Upper lobe of left lung (tissue), 4 donors: ENCODE data around the gene EIF3B.

ENCODE experiments used
- POLR2A ChIP-seq, 4 donors: fragments of 450-650 bp; IDR thresholded peaks; one replicate each; pipeline ENCODE4 v1.5.1; 2016 to 2017; ENCODE audit warnings: antibody characterized with exemption in 4 of 4, mild to moderate bottlenecking in 2 of 4
- POLR2AphosphoS5 ChIP-seq, 2 donors: sonication (generic); formaldehyde crosslinking; IDR thresholded peaks; one replicate each; pipeline ENCODE4 v1.5.1; 2017; ENCODE audit warnings: antibody characterized with exemption in 2 of 2
- TF ChIP-seq, protein P1 (sequence below), 6 experiments: fragments of 450-650 bp in 4 of 6; fragments of 200-600 bp in 2 of 6; sonication (generic) in 2 of 6; IDR thresholded peaks; one replicate each; pipeline ENCODE4 v1.5.1; 2016 to 2019; ENCODE audit warnings: antibody characterized with exemption in 6 of 6

DNA sequence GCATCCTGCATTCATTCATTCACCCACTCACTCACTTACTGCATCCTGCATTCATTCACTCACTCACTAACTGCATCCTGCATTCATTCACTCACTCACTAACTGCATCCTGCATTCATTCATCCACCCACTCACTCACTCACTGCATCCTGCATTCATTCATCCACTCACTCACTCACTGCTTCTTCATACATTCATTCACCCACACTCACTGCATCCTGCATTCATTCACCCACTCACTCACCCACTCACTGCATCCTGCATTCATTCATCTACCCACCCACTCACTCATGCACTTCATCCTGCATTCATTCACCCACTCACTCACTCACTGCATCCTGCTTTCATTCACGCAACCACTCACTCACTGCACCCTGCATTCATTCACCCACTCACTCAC lies 38.8 kb upstream of the EIF3B start:
- TF ChIP-seq, protein P1, sequence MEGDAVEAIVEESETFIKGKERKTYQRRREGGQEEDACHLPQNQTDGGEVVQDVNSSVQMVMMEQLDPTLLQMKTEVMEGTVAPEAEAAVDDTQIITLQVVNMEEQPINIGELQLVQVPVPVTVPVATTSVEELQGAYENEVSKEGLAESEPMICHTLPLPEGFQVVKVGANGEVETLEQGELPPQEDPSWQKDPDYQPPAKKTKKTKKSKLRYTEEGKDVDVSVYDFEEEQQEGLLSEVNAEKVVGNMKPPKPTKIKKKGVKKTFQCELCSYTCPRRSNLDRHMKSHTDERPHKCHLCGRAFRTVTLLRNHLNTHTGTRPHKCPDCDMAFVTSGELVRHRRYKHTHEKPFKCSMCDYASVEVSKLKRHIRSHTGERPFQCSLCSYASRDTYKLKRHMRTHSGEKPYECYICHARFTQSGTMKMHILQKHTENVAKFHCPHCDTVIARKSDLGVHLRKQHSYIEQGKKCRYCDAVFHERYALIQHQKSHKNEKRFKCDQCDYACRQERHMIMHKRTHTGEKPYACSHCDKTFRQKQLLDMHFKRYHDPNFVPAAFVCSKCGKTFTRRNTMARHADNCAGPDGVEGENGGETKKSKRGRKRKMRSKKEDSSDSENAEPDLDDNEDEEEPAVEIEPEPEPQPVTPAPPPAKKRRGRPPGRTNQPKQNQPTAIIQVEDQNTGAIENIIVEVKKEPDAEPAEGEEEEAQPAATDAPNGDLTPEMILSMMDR (IDR thresholded peaks at IDR 0.05) = no peak
- TF ChIP-seq POLR2A (IDR thresholded peaks at IDR 0.05) (no peak), POLR2AphosphoS5 (IDR thresholded peaks at IDR 0.05) (no peak)
